CD4-positive, alpha-beta T cell (primary cell): Measurements from ENCODE around the gene OR6C65. TPM values are rescaled to one million over a fixed set of nuclear protein-coding genes. Genes with fewer than 3 reads are reported as not detected.
"Not testable (repeated sequence)": the region's sequence is repeated elsewhere in the genome, so short reads cannot be mapped to it uniquely, and the experiment has no call there.

ENCODE experiments used
- ATAC-seq: fragments of 200-7000 bp; cut with Tn5 transposase; one replicate; pipeline ENCODE4 v1.10.0; 2022; ENCODE audit warnings: mild to moderate bottlenecking; ENCODE audit not compliant: poor library complexity
- CTCF ChIA-PET: fragments of 350-600 bp; sonication (Branson Sonifier 250); formaldehyde crosslinking; loops from one replicate; lab custom pipeline; 2021; ENCODE audit warnings: antibody characterized with exemption, inconsistent platforms; lab: Charles Lee
- POLR2A ChIA-PET: fragments of 350-600 bp; sonication (Branson Sonifier 250); formaldehyde crosslinking; loops from one replicate; lab custom pipeline; 2021; ENCODE audit warnings: antibody characterized with exemption, inconsistent platforms; lab: Charles Lee
- DNase-seq, 14 experiments: peaks; one replicate each; pipeline ENCODE4 v3.0.0-alpha.2; 2013 to 2020; ENCODE audit warnings: mixed read lengths in 2 of 14
- H3K27ac ChIP-seq, 2 donors: one replicate each; pipeline versions ENCODE4 v1.5.1 to v1.7.0; 2013; ENCODE audit warnings: low read length in 2 of 2, low read depth in 1 of 2, mild to moderate bottlenecking in 1 of 2
- H3K27me3 ChIP-seq, 2 experiments: 1 replicate in 1 of 2; 2 replicates in 1 of 2; pipeline versions ENCODE4 v1.6.1 to v1.7.0; 2013; ENCODE audit warnings: low read length in 2 of 2, control low read depth in 1 of 2, mild to moderate bottlenecking in 1 of 2, moderate library complexity in 1 of 2; ENCODE audit not compliant: insufficient read depth in 2 of 2, control insufficient read depth in 1 of 2
- H3K36me3 ChIP-seq: one replicate; pipeline ENCODE4 v1.6.1; 2013; ENCODE audit warnings: low read length, control low read depth; ENCODE audit not compliant: insufficient read depth
- H3K4me1 ChIP-seq: one replicate; pipeline ENCODE4 v1.6.1; 2013; ENCODE audit warnings: low read length, control low read depth; ENCODE audit not compliant: insufficient read depth
- H3K4me3 ChIP-seq: one replicate; pipeline ENCODE4 v1.5.1; 2013; ENCODE audit warnings: mild to moderate bottlenecking, low read length, moderate library complexity
- H3K9me3 ChIP-seq, 2 experiments: 1 replicate in 1 of 2; 2 replicates in 1 of 2; pipeline versions ENCODE4 v1.6.1 to v1.7.0; 2013; ENCODE audit warnings: low read length in 2 of 2, mild to moderate bottlenecking in 2 of 2, control low read depth in 1 of 2, moderate library complexity in 1 of 2; ENCODE audit not compliant: control insufficient read depth in 1 of 2, insufficient read depth in 1 of 2
- H3K27ac Mint-ChIP-seq: one replicate; pipeline ENCODE4 v1.8.0; 2020; ENCODE audit warnings: mixed read lengths
- H3K27me3 Mint-ChIP-seq: one replicate; pipeline ENCODE4 v1.8.0; 2021; ENCODE audit warnings: mixed read lengths
- H3K36me3 Mint-ChIP-seq: one replicate; pipeline ENCODE4 v1.8.0; 2021; ENCODE audit warnings: low read depth, mixed read lengths
- H3K4me1 Mint-ChIP-seq: one replicate; pipeline ENCODE4 v1.8.0; 2021; ENCODE audit warnings: low read depth, mixed read lengths
- H3K4me3 Mint-ChIP-seq: one replicate; pipeline ENCODE4 v1.8.0; 2020; ENCODE audit warnings: mild to moderate bottlenecking, mixed read lengths
- H3K9me3 Mint-ChIP-seq: one replicate; pipeline ENCODE4 v1.8.0; 2020; ENCODE audit warnings: mixed read lengths
- CTCF ChIP-seq: fragments of 200-600 bp; IDR thresholded peaks from one replicate; pipeline ENCODE4 v1.8.0; 2022; ENCODE audit warnings: antibody characterized with exemption, mild to moderate bottlenecking
- intact Hi-C, 2 experiments: fragments of 100-400 bp; cut with DNase I in 1 of 2; cut with micrococcal nuclease in 1 of 2; formaldehyde crosslinking; loops; one replicate each; pipeline versions ENCODE4 v1.15.1 to v1.9.0; 2023 to 2025; cut with DNase I, micrococcal nuclease
- total RNA-seq, 174 experiments: library from RNA in 2 of 174; stranded (reverse) in 2 of 174; gene quantifications; one replicate each; pipeline ENCODE4 v1.2.3 and lab custom pipeline; 2021 to 2026

The OR6C65 gene
- total RNA-seq, 2 experiments from 2014 or later: not detected

GRCh38 chr12:55425954-55426353, 25.6 kb downstream of the OR6C65 start, which contains the start of gene OR6C76:
OR6C76 (plus strand) TSS chr12:55426254; CDS start chr12:55426254, 0 bp downstream.
- Mint-ChIP-seq H3K27me3 (peaks cover 47% of the 10 kb centered on the region), H3K4me1 (no peaks in the 10 kb centered on the region), H3K36me3 (no peaks in the 10 kb centered on the region), H3K9me3 (no peaks in the 10 kb centered on the region), H3K4me3 (no peak within 1 kb of the TSS), H3K27ac (no peak within 1 kb of the TSS)
- intact Hi-C loops: no loop called here
- TF ChIP-seq CTCF: no peak
- Histone ChIP-seq H3K4me3 (no peak within 1 kb of the TSS), H3K9me3 (no peaks in the 10 kb centered on the region), H3K27me3 (no peaks in the 10 kb centered on the region), H3K27ac (no peak within 1 kb of the TSS), H3K4me1 (no peaks in the 10 kb centered on the region), H3K36me3 (no peaks in the 10 kb centered on the region)
- ATAC-seq (no peak), DNase-seq (no peak)
- CTCF ChIA-PET: no interaction called here
- POLR2A ChIA-PET: no interaction called here

GRCh38 chr12:55428331-55429243, 28.3 kb downstream of the OR6C65 start:
- Histone ChIP-seq H3K4me3 (no peak overlapping the region), H3K4me1 (no peaks in the 10 kb centered on the region), H3K27ac (no peak overlapping the region), H3K27me3 (no peaks in the 10 kb centered on the region), H3K9me3 (no peaks in the 10 kb centered on the region), H3K36me3 (no peaks in the 10 kb centered on the region)
- DNase-seq (no peak), ATAC-seq (no peak)
- Mint-ChIP-seq H3K27me3 (peaks cover 49% of the 10 kb centered on the region), H3K9me3 (no peaks in the 10 kb centered on the region), H3K27ac (no peak overlapping the region), H3K4me3 (no peak overlapping the region), H3K4me1 (no peaks in the 10 kb centered on the region), H3K36me3 (no peaks in the 10 kb centered on the region)
- intact Hi-C loops: no loop called here
- no peak for TF ChIP-seq CTCF
- ChIA-PET POLR2A (no interaction called here), CTCF (no interaction called here)

DNA sequence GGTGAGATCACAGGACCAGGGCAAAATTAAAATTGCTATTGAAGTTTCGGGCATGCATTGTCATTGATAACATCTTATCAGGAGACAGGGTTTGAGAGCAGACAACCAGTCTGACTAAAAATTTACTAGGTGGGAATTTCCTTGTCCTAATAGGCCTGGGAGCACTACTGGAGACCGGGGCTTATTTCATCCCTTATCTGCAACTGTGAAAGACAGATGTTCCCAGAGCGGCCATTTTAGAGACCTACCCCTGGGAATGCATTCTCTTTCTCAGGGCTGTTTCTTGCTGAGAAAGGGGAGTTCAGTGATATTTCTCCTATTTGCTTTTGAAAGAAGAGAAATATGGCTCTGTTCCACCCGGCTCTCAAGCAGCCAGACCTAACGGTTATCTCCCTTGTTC, 40.9 kb downstream of the OR6C65 start:
- DNase-seq, H3K36me3 ChIP-seq, ATAC-seq, H3K36me3 Mint-ChIP-seq, H3K4me3 Mint-ChIP-seq, CTCF ChIA-PET, H3K4me3 ChIP-seq, intact Hi-C loops, H3K9me3 ChIP-seq, H3K4me1 ChIP-seq, H3K4me1 Mint-ChIP-seq, POLR2A ChIA-PET, H3K27me3 ChIP-seq, H3K27ac Mint-ChIP-seq, H3K27ac ChIP-seq: not testable (repeated sequence)
- Mint-ChIP-seq H3K27me3 (peaks cover 13% of the 10 kb centered on the region), H3K9me3 (peaks cover 10% of the 10 kb centered on the region)
